GM19240 (cell line): ENCODE data around the gene ARFIP1.
A peak's percentile ranks its signal among the peaks of the same experiment; 100 is the strongest.

ENCODE experiments used
- DNase-seq: peaks from one replicate; pipeline ENCODE4 v3.0.0; 2011; ENCODE audit warnings: low spot score; ENCODE audit not compliant: insufficient read length

The ARFIP1 gene

DNA sequence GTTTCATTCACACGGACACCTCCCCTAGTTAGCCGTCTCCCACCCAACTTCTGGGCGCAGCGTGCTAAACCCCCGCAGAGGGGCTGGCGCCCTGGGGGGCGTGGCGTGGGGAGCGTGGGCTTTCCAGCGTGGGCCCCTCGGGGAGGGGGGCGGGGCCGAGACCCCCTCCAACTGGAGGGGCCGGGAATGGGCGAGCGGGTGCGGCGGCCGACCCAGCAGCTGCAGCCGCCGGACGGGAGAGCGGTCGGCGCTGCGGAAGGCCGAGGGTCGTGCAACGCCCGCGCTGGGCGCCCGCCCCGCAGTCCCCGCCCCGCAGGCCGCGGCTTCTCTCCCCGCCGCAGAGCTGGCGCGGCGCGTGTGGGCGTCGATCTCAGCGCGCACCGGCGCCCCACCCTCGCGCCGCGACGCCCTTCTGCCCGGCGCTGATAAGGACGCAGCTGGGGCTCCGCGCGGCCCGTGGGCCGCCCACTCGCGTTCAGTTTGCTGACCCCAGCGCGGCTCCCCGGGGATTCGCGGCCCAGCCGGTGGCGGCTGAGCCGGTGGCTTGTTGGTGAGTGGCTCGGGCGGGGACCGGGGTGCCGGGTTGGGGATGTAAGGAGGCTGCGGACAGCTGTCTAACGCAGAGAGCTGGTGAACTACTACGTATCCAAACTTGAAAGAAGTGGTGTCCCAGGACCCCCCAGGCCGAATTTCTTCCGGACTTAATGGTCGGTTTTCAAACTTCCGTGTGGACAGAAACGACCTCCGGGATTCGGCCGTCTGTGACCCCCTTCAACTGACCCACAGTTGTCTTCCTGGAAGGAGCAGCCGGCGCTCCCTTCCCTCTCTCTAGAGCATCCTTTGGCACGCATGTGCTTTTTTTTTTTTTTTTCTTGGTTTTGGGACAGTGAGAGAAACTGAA, 157.8 kb downstream of the ARFIP1 start:
- DNase-seq: peak; percentile 6

DNA sequence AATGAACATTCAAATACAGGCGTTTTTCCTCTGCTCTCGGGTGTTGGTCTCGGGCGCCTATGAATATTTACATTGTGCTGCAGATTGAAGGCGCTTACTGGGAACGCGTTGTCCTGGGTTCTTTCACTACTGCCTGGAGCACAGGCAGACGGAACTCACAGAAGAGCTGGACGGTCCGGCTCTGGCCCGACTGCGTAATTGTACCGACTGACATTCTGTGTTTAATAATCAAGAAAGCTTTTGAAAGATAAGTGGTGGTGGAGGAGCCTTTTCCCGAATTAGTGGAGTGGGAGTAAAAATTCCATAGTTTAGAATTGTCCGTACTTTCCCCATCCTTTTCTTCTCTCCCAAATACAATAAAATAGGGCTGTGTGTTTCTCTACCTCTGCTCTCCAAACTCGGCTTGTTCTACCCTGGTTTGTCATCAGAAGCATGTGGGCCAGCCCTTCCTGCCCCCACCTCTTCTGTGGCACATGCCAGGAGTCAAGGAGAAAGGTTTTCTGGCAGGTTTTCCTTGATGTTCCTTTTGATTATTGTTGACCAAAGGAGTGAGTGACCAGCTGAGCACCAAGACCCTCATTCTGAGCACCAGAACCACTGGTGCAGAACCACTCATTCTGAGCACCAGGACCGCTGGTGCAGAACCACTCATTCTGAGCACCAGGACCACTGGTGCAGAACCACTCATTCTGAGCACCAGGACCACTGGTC, 158.6 kb downstream of the ARFIP1 start:
- no peak for DNase-seq

DNA sequence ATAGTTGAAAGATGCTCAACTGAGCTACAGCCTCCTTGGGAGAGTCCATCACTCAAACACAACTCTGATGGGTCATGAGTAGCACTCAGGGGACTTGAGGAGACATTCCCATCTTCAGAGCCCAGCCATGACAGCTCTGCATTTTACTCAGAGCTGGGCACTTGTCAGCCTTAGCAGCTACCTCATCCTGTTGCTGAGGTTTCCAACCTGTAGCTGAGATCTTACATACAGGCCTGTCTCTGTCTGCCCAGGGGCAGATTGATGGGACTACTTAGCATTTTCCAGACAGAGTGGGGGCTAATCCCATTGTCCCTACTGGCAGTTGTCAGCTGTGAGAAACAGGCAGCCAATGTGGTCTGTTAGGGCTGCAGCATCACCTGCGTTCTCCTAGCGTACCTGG, 159.9 kb downstream of the ARFIP1 start:
- DNase-seq: no peak

DNA sequence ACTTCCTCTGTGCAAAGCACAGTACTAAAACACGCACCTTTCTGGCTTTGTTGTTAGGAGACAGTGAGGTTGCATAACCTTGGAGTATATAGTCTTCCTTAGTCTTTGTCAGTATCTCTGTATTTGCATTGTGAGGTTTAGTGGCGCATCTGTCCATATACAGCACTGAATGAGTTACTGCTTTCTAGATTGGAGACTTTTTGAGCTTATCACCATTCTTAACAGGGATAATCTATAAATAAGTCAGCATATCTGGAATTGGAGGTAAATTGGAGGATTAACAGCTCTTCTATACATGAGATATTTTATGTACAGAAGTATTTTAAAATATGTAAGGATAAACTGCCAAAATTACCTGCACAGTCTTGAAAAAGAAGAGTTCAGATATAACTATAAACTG, 160.7 kb downstream of the ARFIP1 start:
- no peak for DNase-seq

DNA sequence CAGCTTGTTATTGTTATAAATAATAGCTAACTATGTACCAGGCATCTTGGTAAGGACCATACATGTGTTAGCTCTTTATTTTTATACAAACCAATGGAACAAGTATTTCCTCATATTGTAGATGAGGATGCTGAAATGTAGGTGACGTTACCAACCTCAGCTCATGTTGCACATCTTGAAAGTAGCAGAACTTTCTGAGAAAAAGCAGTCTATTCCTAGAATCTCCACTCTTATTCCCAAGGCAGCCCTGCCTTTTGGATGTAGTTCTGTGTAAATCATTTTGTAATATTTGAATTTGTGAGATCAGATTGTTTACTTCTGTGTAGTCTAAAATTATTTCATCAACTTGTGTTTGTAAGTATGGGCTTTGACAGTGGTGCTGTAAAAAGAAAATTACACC, 161.7 kb downstream of the ARFIP1 start:
- DNase-seq: no peak

DNA sequence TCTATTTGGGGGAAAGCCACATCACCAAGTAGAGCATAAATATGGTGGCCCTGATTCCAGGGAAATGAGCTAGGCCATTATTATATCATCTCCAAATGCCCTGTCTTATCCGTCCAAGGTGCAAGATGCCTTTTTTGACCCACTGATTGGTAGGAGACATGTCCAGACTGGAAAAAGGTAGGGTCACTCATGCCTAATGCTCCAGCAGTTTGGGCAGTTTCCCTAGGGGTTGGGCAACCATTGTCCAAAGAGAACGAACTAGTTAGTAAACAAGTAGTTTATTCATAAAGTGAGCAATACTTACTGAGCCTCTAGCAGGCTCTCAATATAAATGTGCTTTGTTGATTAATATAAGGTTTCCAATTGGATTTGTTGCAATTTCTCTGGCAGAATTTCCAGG, 162.6 kb downstream of the ARFIP1 start:
- no peak for DNase-seq

DNA sequence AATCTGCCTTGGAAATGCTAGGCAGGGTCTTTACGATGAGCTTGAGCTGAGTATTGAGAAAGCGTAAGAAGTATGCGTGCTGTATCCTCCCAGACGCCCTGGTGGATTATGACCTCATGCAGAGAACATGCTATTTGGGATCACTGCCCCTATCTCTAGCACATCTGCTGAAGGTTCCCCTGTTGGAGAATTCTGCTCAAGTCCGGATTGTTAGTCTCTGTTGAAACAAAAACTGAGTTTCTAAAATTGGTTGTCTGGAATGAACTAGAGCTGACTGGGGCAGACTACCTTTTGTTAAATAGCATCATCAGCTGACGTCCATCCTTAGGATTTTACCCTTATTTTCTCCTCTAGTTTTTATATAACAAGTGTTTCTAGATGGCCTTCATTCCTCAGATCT, 163.9 kb downstream of the ARFIP1 start:
- DNase-seq: no peak

DNA sequence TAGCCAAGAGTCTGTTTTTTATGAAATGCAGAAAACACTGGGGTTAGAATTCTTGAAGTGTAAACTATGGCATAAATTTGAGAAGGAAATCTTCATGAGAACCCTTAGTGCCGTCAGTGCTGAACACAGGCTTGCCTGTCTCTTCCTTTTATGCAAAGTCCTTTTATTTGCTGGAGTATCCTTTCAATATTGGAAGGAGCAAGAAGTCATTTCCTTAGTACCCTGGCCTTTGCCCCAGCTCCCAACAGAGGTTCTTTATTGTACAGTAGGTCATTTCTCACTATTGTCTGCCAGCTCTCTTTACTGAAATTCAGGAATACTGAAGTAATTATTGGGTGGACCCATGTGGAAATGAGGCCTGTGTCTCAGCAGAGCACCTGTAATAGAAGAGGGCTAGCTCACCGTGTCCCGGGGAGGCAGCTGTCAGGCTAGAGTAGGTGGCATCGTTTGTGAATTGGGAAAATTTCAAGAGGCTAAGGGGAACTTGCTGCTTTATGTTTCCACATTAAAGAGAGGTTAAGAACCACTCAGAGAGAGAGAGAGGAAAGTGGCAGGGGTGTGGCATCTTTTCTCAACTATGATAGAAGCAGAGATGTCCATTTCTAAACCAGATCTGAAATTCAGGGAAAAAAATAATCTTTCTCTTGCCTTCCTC, 165.0 kb downstream of the ARFIP1 start:
- no peak for DNase-seq

DNA sequence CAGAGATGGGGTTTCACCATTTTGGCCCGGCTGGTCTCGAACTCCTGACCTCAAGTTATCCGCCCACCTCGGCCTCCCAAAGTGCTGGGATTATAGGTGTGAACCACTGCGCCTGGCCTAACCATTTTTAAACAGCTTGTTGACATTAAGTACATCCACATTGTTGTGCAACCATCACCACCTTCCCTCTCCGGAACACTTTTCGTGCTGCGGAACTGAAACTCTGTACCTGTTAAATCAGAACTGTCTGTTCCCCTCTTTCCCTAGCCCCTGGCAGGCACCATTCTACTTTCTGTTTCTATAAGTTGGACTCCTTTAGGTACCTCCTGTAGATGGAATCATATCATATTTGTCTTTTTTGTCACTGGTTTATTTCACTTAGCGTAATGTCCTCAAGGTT, 165.9 kb downstream of the ARFIP1 start:
- no peak for DNase-seq

DNA sequence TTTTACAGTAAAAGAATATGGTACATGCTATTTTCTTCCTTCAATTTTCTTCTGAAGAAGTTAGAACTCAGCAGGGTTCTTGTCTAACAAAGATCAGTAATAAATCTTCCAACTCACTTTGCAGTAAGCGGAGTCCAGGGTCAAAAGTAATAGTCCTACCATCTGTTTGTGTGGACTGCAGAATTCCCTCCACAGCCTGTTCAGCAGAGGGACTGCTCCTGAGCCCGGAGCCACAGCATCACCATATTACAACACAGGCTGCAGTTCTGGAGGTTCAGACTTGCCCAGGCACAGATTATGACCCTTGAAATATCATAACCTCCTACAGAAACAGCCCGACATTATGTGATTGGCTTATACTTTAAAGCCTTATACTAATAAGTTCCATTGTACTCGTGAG, 166.7 kb downstream of the ARFIP1 start:
- DNase-seq: no peak

DNA sequence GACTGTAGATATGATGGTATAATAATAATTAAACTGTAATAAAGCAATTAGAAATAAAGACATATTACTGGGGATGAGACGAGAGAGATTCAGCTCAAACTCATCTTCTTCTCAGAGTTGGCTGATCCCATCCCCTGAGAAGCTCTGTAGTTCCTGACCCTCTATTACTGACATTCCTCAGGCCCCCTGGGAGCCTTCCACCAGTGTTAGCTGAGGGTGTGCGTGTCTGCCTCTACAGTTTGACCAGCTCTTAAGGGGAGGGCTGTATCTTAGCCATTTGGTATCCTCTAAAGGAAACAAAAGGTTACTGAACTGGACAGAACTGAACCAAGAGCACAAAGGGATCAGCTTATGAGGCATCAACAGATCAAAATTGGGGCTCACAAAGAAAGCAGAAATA, 167.6 kb downstream of the ARFIP1 start:
- DNase-seq: no peak

DNA sequence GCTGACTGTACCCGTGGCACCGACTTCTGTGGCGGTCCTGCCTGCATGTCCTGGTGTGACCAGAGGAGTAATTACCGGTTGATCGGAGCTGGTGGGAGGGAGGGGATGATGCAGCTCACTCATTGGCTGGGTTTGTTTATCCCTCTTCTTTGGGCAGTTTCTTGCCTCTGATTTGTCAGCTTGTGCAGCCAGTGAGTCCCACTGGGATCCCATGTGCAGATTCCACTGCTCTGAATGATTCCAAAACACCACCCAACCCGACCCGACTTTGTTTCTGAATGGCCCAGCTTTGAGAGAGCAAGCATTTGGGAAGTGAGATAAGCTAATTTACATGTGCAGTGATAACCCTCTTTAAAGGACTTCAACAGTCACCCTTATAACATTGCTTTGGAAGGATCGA, 170.2 kb downstream of the ARFIP1 start:
- no peak for DNase-seq

DNA sequence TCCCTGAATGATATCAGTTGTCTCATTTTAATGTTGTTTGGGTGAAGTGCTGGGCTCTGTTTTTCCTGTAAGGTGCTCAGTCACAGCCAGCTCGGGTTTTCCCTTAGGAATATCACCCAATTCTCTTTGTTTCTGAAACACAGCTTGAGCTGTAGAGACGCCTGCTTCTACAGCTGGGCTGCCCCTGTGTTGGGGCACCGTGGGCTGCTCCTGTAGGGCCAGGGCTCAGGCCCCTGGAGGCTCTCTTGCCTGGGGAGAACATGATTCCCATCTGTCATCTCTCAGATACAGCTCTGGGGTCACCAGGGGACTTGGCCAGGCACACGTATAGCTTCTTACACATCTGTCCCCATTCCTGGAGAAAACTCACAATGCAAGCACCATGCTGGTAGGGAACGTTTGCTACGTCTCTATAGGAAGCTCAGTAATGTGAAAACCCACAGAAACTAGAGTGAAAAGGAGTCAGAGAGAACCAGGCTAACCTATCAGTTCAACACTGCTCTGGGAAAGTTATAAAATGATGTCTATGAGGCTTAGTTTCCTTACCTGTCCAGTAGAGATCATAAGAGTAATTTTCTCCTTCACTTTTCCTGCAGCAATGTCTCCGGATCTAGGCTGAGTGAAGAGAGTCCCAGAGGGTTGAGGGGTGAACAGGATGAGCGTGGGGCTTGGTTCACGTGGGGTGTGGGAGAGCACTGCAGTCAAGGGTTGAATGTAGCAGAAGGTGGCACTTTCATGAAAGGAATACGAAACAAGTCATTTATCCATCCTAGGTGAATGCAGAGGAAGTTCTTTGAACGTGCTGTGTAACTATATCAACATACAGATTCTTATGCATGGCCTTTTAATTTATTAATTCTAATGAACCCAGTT, 170.9 kb downstream of the ARFIP1 start:
- no peak for DNase-seq

DNA sequence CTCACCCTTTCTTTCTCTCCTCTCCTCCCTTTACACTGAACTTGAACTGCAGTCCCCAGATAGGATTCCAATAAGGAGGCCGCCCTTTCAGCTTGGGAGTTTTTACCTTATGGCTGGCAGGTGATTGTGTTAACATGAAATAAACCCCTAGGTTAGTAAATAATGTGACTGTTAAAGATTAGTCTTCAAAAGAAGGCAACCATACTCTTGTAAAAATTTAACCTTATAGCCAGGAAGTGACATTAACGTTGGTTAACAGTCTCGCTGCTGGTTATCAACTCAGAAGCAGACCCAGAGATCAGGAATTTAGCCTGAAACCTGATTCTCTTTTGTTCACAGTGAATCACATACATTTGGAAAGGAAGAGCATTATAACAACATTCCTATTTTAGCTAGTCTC, 171.6 kb downstream of the ARFIP1 start:
- no peak for DNase-seq

DNA sequence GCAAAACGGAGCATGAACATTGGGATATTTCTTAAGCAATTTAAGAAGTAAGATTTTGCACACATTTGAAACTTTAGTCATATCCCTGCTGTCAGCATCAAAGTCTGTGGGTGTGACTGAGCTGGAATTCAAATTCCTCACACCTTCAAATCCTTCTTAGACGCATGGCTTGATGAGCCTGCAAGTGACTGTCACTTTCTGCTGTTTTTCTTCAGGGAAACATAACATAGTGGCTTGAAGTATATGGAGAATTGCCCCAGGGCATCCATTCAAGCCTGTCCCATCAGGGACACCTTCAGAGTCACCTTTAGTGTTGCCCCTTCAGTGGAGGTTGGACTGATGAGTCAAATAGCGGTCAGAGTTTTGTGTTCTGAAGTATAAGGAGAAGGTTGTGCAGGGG, 173.8 kb downstream of the ARFIP1 start:
- DNase-seq: no peak

DNA sequence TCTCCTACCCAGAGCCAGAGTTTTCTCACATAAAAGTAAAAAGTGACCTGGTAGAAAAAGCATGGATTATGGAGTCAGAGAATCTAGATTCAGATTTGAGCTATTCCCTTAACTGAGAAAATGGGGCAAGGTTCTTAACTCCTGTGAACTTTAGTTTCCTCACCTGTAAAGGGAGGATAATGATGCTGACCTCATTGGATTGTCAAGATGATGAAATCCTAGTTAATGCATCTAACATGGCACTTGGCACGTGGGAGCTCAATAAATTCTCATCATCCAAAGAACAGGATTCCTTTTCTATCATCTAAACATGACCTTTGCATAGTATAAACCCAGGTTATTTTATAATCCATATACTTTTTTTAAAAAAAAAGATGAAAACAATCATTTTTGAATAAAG, 175.0 kb downstream of the ARFIP1 start:
- DNase-seq: no peak

DNA sequence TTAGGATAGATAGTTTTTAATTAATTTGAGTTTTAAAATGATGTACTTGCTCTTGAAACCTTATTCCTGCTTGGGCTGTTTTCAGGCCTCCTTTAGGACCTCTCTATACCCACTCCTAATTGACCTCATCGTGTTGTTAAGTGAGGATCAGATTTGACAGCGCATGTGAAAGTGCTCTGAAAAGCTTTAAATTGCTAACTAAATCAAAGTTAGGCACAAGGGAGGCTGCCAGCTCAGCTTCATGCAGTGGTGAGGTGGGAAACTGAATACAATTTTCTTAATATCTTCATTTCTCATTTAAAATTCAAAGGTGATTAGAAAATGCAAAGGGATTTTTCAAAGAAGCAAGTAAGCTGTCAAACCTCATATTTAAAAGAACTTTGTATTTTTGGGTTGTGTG, 176.4 kb downstream of the ARFIP1 start:
- DNase-seq: no peak

DNA sequence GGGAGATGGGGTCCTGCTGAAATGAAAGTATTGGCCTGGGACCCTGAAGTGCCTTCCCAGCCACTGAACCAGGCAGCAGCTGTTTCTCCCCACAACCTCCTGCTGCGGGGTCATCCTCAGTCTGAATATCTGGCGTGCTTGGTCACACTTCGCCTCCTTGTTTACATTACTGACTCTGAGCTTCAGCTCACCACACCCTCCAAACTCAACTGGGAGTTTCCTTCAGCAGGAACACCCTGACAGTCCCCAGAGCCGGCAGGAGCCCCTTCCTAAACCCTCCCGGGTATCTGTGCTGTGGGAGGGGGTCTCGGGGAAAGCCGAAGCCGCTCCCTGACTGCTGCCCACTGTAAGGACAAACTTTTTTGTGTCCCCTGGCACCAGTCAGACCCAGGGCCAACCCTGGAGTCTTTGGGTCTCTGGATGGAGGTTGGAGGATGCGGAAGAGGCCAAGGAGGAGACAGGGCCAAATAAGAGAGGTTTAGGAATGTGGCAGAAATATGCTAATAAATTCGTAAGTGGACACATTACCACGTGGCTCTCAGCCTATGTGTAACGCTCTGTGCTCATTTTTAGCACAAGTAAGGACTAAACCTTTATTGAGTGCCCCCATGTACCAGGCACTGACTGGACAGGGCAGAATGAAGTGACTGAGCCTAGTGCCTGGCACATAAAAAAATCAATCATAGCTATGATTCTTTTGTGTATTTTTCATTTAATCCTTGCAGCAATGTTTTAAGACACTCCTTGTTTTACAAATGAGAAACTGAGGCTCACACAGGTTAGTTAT, 177.1 kb downstream of the ARFIP1 start:
- DNase-seq: no peak

DNA sequence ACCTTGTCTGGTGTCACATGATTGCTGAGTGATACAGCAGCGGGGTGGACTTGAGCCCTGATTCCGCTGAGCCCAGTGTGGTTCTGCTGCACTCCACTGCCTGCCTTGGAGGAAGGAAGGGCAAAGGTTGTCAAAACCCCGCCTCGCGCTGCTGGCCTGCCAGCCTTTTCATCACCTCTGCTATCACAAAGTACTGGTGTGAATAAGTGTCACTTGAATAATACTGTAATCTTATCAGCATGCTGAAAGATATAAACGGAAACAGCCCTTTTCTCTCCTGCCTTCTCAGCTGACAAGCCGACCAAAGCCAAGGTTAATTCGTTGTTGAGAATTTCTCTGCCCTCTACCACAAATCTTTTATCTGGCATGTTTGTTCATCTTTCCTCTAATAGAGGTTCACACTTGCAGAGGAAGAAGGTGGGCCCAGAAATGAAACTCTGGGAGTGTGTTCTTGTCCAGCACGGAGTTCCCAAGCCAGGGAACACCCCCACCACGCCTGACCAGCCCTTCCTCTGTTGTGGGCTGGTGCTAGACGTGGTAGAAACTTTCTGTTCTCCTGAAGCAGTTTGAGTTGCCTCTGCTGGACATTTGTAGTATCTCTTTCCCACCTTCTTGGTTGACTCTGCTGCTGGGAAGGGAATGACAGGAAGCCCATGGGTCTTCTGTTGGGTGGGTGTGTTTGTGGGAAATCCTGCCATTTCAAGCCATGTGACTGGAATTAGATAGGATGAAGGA, 177.8 kb downstream of the ARFIP1 start:
- no peak for DNase-seq

DNA sequence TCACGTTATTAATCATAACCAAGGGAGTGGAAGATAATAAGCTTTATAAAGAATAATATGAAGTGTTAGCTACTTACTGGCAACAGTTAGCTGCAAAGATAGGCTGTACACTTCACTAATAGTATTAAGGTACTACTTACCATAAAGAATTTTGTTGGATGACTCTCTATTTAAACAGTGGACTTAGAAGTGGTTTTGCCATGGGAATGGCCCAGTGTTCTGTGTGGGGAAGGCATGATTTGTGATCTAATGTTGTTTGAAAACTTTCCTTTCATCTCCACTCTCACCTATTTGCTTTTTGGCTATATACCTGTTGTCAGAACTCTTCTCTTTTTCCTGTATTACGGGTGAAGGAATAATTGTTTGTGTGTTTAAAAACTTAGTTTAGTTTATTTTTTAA, 179.3 kb downstream of the ARFIP1 start:
- no peak for DNase-seq
